ENCODE data around the gene CHGA. TPM values are rescaled to one million over a fixed set of nuclear protein-coding genes. Genes with fewer than 3 reads are reported as not detected.

Gene CHGA
- total RNA-seq, 1 donor from 2014 or later, result 0.67 TPM

DNA sequence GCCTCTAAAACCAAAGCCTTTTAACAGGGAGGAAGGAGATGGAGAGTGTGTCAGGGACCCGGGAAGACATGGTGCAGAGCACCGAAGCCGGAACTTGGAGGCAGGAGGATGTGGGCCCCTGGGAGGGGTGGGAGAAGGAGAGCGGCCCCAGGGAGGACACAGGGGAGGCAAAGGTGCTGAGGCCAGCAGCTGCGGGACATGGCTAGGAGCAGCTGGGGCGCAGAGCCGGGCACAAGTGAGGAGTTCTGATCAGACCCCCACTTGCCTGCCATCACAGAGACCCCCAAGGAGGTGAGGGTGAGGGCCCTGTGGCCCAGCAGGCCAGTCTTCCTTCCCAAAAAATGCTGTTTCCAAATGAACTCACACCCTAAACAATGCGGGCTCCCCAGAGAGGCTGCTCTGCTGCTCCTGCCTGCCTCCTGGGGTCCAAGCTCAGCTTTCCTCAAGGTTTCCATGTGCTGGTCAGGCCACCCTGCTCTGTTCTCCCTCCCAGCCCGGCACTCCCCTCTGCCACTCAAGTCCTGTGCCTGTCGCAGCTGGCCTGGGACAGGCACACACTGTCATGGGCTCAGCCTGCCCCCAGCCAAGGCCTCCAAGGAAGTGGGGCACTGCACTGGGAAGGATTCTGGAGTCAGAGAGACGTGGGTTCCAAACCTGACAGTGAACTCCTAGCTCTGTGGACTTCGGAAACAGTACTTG is 24.0 kb downstream of the CHGA start:
- Mint-ChIP-seq H3K9me3 (ENCODE audit: unreplicated experiment) (no peaks in the 10 kb centered on the region), H3K4me3 (ENCODE audit: unreplicated experiment) (no peak overlapping the region), H3K27ac (ENCODE audit: unreplicated experiment) (no peak overlapping the region), H3K27me3 (ENCODE audit: unreplicated experiment) (peaks cover 10% of the 10 kb centered on the region), H3K4me1 (ENCODE audit: unreplicated experiment) (peaks cover 2% of the 10 kb centered on the region), H3K36me3 (ENCODE audit: low read depth, unreplicated experiment) (peaks cover 11% of the 10 kb centered on the region)
- TF ChIP-seq CTCF (IDR thresholded peaks at IDR 0.05; ENCODE audit: unreplicated experiment), result no peak
- no peak for DNase-seq (ENCODE audit: low spot score)

DNA sequence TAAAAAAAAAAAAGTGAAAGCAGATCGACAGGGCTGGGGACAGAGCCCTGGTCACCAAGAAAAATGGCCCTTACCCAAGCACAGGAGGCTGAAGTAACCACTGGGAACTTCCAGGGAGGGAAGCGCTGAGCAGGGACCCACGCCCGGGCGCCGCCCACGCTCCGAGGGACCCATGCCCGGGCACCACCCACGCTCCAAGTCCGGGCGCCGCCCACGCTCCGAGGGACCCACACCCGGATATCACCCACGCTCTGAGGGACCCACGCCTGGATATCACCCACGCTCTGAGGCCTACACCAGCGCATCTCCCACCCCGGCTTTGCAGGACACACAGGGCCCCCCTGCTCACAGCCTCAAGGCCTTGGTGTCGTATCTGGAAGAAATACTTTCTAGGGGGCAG is 25.7 kb downstream of the CHGA start:
- Mint-ChIP-seq H3K9me3 (ENCODE audit: unreplicated experiment) (no peaks in the 10 kb centered on the region), H3K4me3 (ENCODE audit: unreplicated experiment) (no peak overlapping the region), H3K36me3 (ENCODE audit: low read depth, unreplicated experiment) (peaks cover 11% of the 10 kb centered on the region), H3K27me3 (ENCODE audit: unreplicated experiment) (peaks cover 13% of the 10 kb centered on the region), H3K27ac (ENCODE audit: unreplicated experiment) (no peak overlapping the region), H3K4me1 (ENCODE audit: unreplicated experiment) (peaks cover 2% of the 10 kb centered on the region)
- no peak for DNase-seq (ENCODE audit: low spot score)
- TF ChIP-seq CTCF (IDR thresholded peaks at IDR 0.05; ENCODE audit: unreplicated experiment), result no peak

GRCh38 chr14:92949496-92950192 is 26.7 kb downstream of the CHGA start:
- H3K4me3 Mint-ChIP-seq (ENCODE audit: unreplicated experiment), result no peak overlapping the region
- TF ChIP-seq CTCF (IDR thresholded peaks at IDR 0.05; ENCODE audit: unreplicated experiment), result no peak
- DNase-seq (ENCODE audit: low spot score), result no peak
- H3K4me1 Mint-ChIP-seq (ENCODE audit: unreplicated experiment), result peaks cover under 1% of the 10 kb centered on the region
- peaks cover 6% of the 10 kb centered on the region for H3K36me3 Mint-ChIP-seq (ENCODE audit: low read depth, unreplicated experiment)
- no peak overlapping the region for H3K27ac Mint-ChIP-seq (ENCODE audit: unreplicated experiment)
- peaks cover 8% of the 10 kb centered on the region for H3K27me3 Mint-ChIP-seq (ENCODE audit: unreplicated experiment)
- H3K9me3 Mint-ChIP-seq (ENCODE audit: unreplicated experiment), result no peaks in the 10 kb centered on the region

- Mint-ChIP-seq H3K36me3 (ENCODE audit: low read depth, unreplicated experiment) (peaks cover 4% of the 10 kb centered on the region), H3K4me3 (ENCODE audit: unreplicated experiment) (no peak overlapping the region), H3K27ac (ENCODE audit: unreplicated experiment) (no peak overlapping the region), H3K27me3 (ENCODE audit: unreplicated experiment) (peaks cover 7% of the 10 kb centered on the region), H3K9me3 (ENCODE audit: unreplicated experiment) (no peaks in the 10 kb centered on the region), H3K4me1 (ENCODE audit: unreplicated experiment) (no peaks in the 10 kb centered on the region)
- no peak for TF ChIP-seq CTCF (IDR thresholded peaks at IDR 0.05; ENCODE audit: unreplicated experiment)
- DNase-seq (ENCODE audit: low spot score), result no peak
These were observed 27.2 kb downstream of the CHGA start for GRCh38 chr14:92950193-92950540.

DNA sequence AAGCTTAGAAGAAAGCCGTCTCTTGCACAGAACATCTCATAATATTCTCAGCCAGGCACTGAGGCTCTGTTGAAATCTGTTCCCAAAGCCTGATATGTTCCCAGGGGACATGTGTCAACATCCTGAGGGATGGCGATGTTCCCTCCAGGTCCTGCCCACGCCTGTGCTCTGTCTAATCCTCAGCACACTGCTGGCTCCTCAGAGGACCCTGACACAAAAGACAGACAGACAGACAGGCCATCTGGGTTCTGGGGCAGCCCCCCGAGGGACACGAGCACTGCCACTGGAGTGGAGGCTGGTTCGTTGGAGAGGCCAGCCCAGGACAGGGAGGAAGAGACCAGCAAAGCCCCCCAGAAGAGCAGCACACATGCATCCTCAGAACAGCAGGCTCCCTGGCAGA is 27.8 kb downstream of the CHGA start:
- H3K9me3 Mint-ChIP-seq (ENCODE audit: unreplicated experiment), result no peaks in the 10 kb centered on the region
- peaks cover 7% of the 10 kb centered on the region for H3K27me3 Mint-ChIP-seq (ENCODE audit: unreplicated experiment)
- H3K4me3 Mint-ChIP-seq (ENCODE audit: unreplicated experiment), result no peak overlapping the region
- no peaks in the 10 kb centered on the region for H3K4me1 Mint-ChIP-seq (ENCODE audit: unreplicated experiment)
- no peak for DNase-seq (ENCODE audit: low spot score)
- no peak for TF ChIP-seq CTCF (IDR thresholded peaks at IDR 0.05; ENCODE audit: unreplicated experiment)
- H3K27ac Mint-ChIP-seq (ENCODE audit: unreplicated experiment), result no peak overlapping the region
- H3K36me3 Mint-ChIP-seq (ENCODE audit: low read depth, unreplicated experiment), result peaks cover 4% of the 10 kb centered on the region
